Right atrium auricular region (tissue), 2 donors: Measurements from ENCODE around the gene TMEM134. TPM values are rescaled to one million over a fixed set of nuclear protein-coding genes. Genes with fewer than 3 reads are reported as not detected.

Experiments
- DNase-seq: peaks from one replicate; pipeline ENCODE4 v3.0.0-alpha.2; 2019; ENCODE audit warnings: low spot score
- H3K27ac ChIP-seq, 2 donors: fragments of 200-600 bp; sonication (generic); 1 replicate in 1 of 2; 2 replicates in 1 of 2; pipeline ENCODE4 v1.5.1; 2016 to 2019
- H3K27me3 ChIP-seq, 2 donors: fragments of 200-600 bp; sonication (generic); one replicate each; pipeline versions ENCODE4 v1.5.1 to v1.6.0; 2017 to 2019
- H3K36me3 ChIP-seq: fragments of 200-600 bp; sonication (generic); one replicate; pipeline ENCODE4 v1.5.1; 2016
- H3K4me1 ChIP-seq, 2 donors: fragments of 200-600 bp; sonication (generic); one replicate each; pipeline versions ENCODE4 v1.5.1 to v1.6.0; 2017 to 2019
- H3K4me3 ChIP-seq, 2 donors: fragments of 200-600 bp; sonication (generic); 1 replicate in 1 of 2; 2 replicates in 1 of 2; pipeline ENCODE4 v1.5.1; 2017 to 2019; ENCODE audit warnings: mild to moderate bottlenecking in 1 of 2, moderate library complexity in 1 of 2
- H3K9me3 ChIP-seq, 2 donors: fragments of 200-600 bp; sonication (generic); one replicate each; pipeline ENCODE4 v1.5.1; 2019
- CTCF ChIP-seq, 2 donors: fragments of 200-600 bp; sonication (generic); IDR thresholded peaks; one replicate each; pipeline ENCODE4 v1.5.1; 2019; ENCODE audit warnings: antibody characterized with exemption in 2 of 2
- microRNA-seq, 2 donors: library from miRNA; unstranded; fragments of <30 nt; microRNA quantifications; one replicate each; pipeline ENCODE4, GENCODE V29; 2016 to 2017; ENCODE audit warnings: borderline number of aligned reads in 2 of 2, borderline replicate concordance in 1 of 2
- total RNA-seq, 2 donors: library from RNA; depleted of rRNA; stranded (reverse); fragments of >200 nt; gene quantifications; one replicate each; pipeline ENCODE4 v1.1.0, GENCODE V29; 2016

The TMEM134 gene
- total RNA-seq, 2 donors from 2014 or later: 74.4 to 140 TPM

- Histone ChIP-seq H3K36me3 (no peaks in the 10 kb centered on the region), H3K4me1 (peaks cover 0 to 45% of the 10 kb centered on the region in 2 donors), H3K4me3 (no peak overlapping the region), H3K9me3 (no peaks in the 10 kb centered on the region), H3K27ac (no peak overlapping the region), H3K27me3 (no peaks in the 10 kb centered on the region)
- no peak for DNase-seq
- no peak for TF ChIP-seq CTCF (IDR thresholded peaks at IDR 0.05)
Observed at GRCh38 chr11:67412495-67413179, 56.4 kb downstream of the TMEM134 start.

GRCh38 chr11:67411785-67412152, 57.3 kb downstream of the TMEM134 start:
- Histone ChIP-seq H3K4me1 (peaks cover 0 to 45% of the 10 kb centered on the region in 2 donors), H3K4me3 (no peak overlapping the region), H3K9me3 (no peaks in the 10 kb centered on the region), H3K27me3 (no peaks in the 10 kb centered on the region), H3K27ac (no peak overlapping the region), H3K36me3 (no peaks in the 10 kb centered on the region)
- TF ChIP-seq CTCF (IDR thresholded peaks at IDR 0.05): no peak
- no peak for DNase-seq

Small RNAs within 50 kb of the gene (microRNA-seq; reads per million reads assigned to microRNA genes)
- 0 reads per million in 2 donors for gene MIR6752

Other genes starting within 250 kb of the TMEM134 start
- 10 to 100 TPM; 52.7 to 55.9 TPM for gene GRK2, start 202.8 kb downstream of the TMEM134 start, total RNA-seq
- gene ANKRD13D, start 179.9 kb downstream of the TMEM134 start, total RNA-seq: 10 to 100 TPM; 14.1 to 14.9 TPM
- 10 to 100 TPM; 14.7 to 23.6 TPM for gene SSH3, start 165.7 kb downstream of the TMEM134 start, total RNA-seq
- gene POLD4, start 115.7 kb downstream of the TMEM134 start, total RNA-seq: 100 to 1,000 TPM; 115 to 136 TPM
- gene CLCF1, start 95.7 kb downstream of the TMEM134 start, total RNA-seq: 10 to 100 TPM in 1 of 2 donors, 1 to 10 TPM in 1; 2.7 to 18.0 TPM
- 1 to 10 TPM; 6.2 to 6.5 TPM for gene RAD9A, start 77.3 kb downstream of the TMEM134 start, total RNA-seq
- 100 to 1,000 TPM in 1 of 2 donors, 10 to 100 TPM in 1; 97.8 to 112 TPM for gene PPP1CA, start 67.4 kb downstream of the TMEM134 start, total RNA-seq
- gene TBC1D10C, start 65.2 kb downstream of the TMEM134 start, total RNA-seq: 1 to 10 TPM in 1 of 2 donors, under 1 TPM in 1; 0.33 to 1.4 TPM
- gene CARNS1, start 53.6 kb downstream of the TMEM134 start, total RNA-seq: 1 to 10 TPM; 9.7 to 9.9 TPM
- 10 to 100 TPM; 35.5 to 44.6 TPM for gene RPS6KB2, start 40.8 kb downstream of the TMEM134 start, total RNA-seq
- gene PTPRCAP, start 31.6 kb downstream of the TMEM134 start, total RNA-seq: 1 to 10 TPM; 1.9 to 2.8 TPM
- gene CORO1B, start 25.8 kb downstream of the TMEM134 start, total RNA-seq: 10 to 100 TPM; 16.0 to 25.5 TPM
- gene GPR152, start 16.5 kb downstream of the TMEM134 start, total RNA-seq: not detected
- 1 to 10 TPM in 1 of 2 donors, not detected in 1; 1.3 TPM for gene CABP4, start 13.9 kb downstream of the TMEM134 start, total RNA-seq
- 10 to 100 TPM; 49.2 to 78.0 TPM for gene AIP, start 13.8 kb upstream of the TMEM134 start, total RNA-seq
- gene PITPNM1, start 36.1 kb upstream of the TMEM134 start, total RNA-seq: 10 to 100 TPM; 10.7 to 30.7 TPM
- 10 to 100 TPM; 49.1 to 70.0 TPM for gene CDK2AP2, start 38.9 kb upstream of the TMEM134 start, total RNA-seq
- gene CABP2, start 54.2 kb upstream of the TMEM134 start, total RNA-seq: not detected
- gene GSTP1, start 114.6 kb upstream of the TMEM134 start, total RNA-seq: 100 to 1,000 TPM; 249 to 944 TPM
- gene NDUFV1, start 137.7 kb upstream of the TMEM134 start, total RNA-seq: 100 to 1,000 TPM; 424 to 522 TPM
- gene NUDT8, start 160.7 kb upstream of the TMEM134 start, total RNA-seq: 10 to 100 TPM; 29.8 to 78.6 TPM
- not detected for gene TBX10, start 170.5 kb upstream of the TMEM134 start, total RNA-seq
- not detected for gene ACY3, start 181.5 kb upstream of the TMEM134 start, total RNA-seq
- gene ALDH3B2, start 205.4 kb upstream of the TMEM134 start, total RNA-seq: not detected